K562 (cell line): ENCODE data around the gene RGL2. TPM values are rescaled to one million over a fixed set of nuclear protein-coding genes. Genes with fewer than 3 reads are reported as not detected.

Experiments used
- ATAC-seq: fragments of 200-7000 bp; cut with Tn5 transposase; 3 replicates; pipeline ENCODE4 v1.9.1; 2020; ENCODE audit warnings: moderate library complexity
- BruUV-seq: library from RNA; stranded (reverse); fragments of 400-500 nt; replicated peaks from 2 replicates; lab custom pipeline; 2021; lab: Mats Ljungman, UMichigan
- CTCF ChIA-PET: fragments of 300-600 bp; formaldehyde crosslinking; extraction: SDS; loops from one replicate; lab custom pipeline; 2021; ENCODE audit warnings: low intra/inter-chr PET ratio; lab: Yijun Ruan, JAX
- POLR2A ChIA-PET: fragments of 300-600, 350-650 bp; sonication (Branson Sonifier 250); formaldehyde crosslinking; extraction: SDS; loops from one replicate; lab custom pipeline; 2021; ENCODE audit warnings: antibody characterized with exemption, inconsistent platforms; lab: Yijun Ruan, JAX
- DNase-seq, 4 experiments: peaks; one replicate each; pipeline versions ENCODE4 v3.0.0 to v3.0.0-alpha.2; 2011 to 2018; ENCODE audit warnings: low spot score in 3 of 4, mixed read lengths in 3 of 4; ENCODE audit errors: extremely low read depth in 1 of 4
- FAIRE-seq: peaks from 2 replicates; lab custom pipeline; 2011; peaks lifted over from hg19 to GRCh38; lab: Jason Lieb, UNC
- H2AFZ ChIP-seq: 2 replicates; pipeline ENCODE4 v1.6.0; 2011; ENCODE audit warnings: low read depth, low read length, control low read depth, inconsistent platforms
- H3K27ac ChIP-seq: fragments of 200-600 bp; 3 replicates; pipeline ENCODE4 v1.8.0; 2011; ENCODE audit warnings: low read depth, mild to moderate bottlenecking, control low read depth, inconsistent platforms, low read length, moderate library complexity, mixed read lengths; ENCODE audit errors: extremely low read depth
- H3K27me3 ChIP-seq, 2 experiments: fragments of 300-600 bp in 1 of 2; 2 replicates in 1 of 2; 3 replicates in 1 of 2; pipeline versions ENCODE4 v1.6.0 to v1.8.0; 2011; ENCODE audit warnings: inconsistent platforms in 2 of 2, low read length in 2 of 2, mild to moderate bottlenecking in 1 of 2, mixed read lengths in 1 of 2, moderate library complexity in 1 of 2; ENCODE audit not compliant: control insufficient read depth in 2 of 2, insufficient read depth in 2 of 2
- H3K36me3 ChIP-seq: fragments of 300-600 bp; 3 replicates; pipeline ENCODE4 v1.8.0; 2011; ENCODE audit warnings: mild to moderate bottlenecking, low read length, inconsistent platforms; ENCODE audit not compliant: control insufficient read depth, insufficient read depth
- H3K4me1 ChIP-seq, 2 experiments: fragments of 200-600 bp in 1 of 2; replicated peaks in 1 of 2; 2 replicates in 1 of 2; 3 replicates in 1 of 2; pipeline versions ENCODE4 v1.5.1 to v1.8.0; 2011; ENCODE audit warnings: inconsistent platforms in 2 of 2, low read length in 2 of 2, mild to moderate bottlenecking in 1 of 2, mixed read lengths in 1 of 2, moderate library complexity in 1 of 2; ENCODE audit not compliant: control insufficient read depth in 2 of 2, insufficient read depth in 2 of 2
- H3K4me2 ChIP-seq: 2 replicates; pipeline ENCODE4 v1.6.1; 2011; ENCODE audit warnings: low read length, control low read depth, inconsistent platforms, mixed read lengths; ENCODE audit not compliant: insufficient read depth
- H3K4me3 ChIP-seq: fragments of 200-600 bp; sonication (generic), shearing (Covaris generic); 2 replicates; pipeline ENCODE4 v1.5.1; 2016; ENCODE audit warnings: control low read depth, inconsistent platforms
- H3K79me2 ChIP-seq: fragments of 200-600 bp; 3 replicates; pipeline ENCODE4 v1.8.0; 2011; ENCODE audit warnings: low read length, inconsistent platforms; ENCODE audit not compliant: control insufficient read depth, insufficient read depth
- H3K9ac ChIP-seq, 2 experiments: 2 replicates each; pipeline versions ENCODE4 v1.6.0 to v1.6.1; 2011; ENCODE audit warnings: low read depth in 2 of 2, low read length in 2 of 2, control low read depth in 1 of 2, inconsistent platforms in 1 of 2, mild to moderate bottlenecking in 1 of 2, mixed read lengths in 1 of 2; ENCODE audit not compliant: insufficient read depth in 1 of 2
- H3K9me1 ChIP-seq: one replicate; pipeline ENCODE4 v1.6.0; 2011; ENCODE audit warnings: inconsistent platforms, mild to moderate bottlenecking, low read length, moderate library complexity; ENCODE audit not compliant: control insufficient read depth, insufficient read depth
- H3K9me3 ChIP-seq: replicated peaks from 2 replicates; pipeline ENCODE4 v1.5.1; 2011; ENCODE audit warnings: low read depth, low read length, inconsistent platforms; ENCODE audit not compliant: control insufficient read depth, insufficient read depth
- H4K20me1 ChIP-seq: replicated peaks from 2 replicates; pipeline ENCODE4 v1.6.1; 2011; ENCODE audit warnings: low read length, inconsistent platforms, mixed read lengths; ENCODE audit not compliant: control insufficient read depth, insufficient read depth
- FOXP4 ChIP-seq: sonication (generic); formaldehyde crosslinking; IDR thresholded peaks from 2 replicates; pipeline ENCODE4 v1.8.0; 2022; ENCODE audit warnings: mild to moderate bottlenecking, missing genetic modification reagents, borderline replicate concordance
- HES1 ChIP-seq: fragments of 450-650 bp; IDR thresholded peaks from 2 replicates; pipeline ENCODE4 v1.6.1; 2016; ENCODE audit warnings: low read depth, mild to moderate bottlenecking, moderate library complexity
- ID3 ChIP-seq, 2 experiments: fragments of 250-450 bp in 1 of 2; fragments of 450-650 bp in 1 of 2; sonication (Bioruptor Pico) in 1 of 2; IDR thresholded peaks; 2 replicates each; pipeline versions ENCODE4 v1.6.1 to v1.8.0; 2016 to 2021; ENCODE audit warnings: mild to moderate bottlenecking in 2 of 2, moderate library complexity in 2 of 2, missing compliant biosample characterization in 1 of 2, missing genetic modification characterization in 1 of 2
- NFATC3 ChIP-seq: fragments of 450-650 bp; IDR thresholded peaks from 2 replicates; pipeline ENCODE4 v1.6.1; 2017; ENCODE audit warnings: mild to moderate bottlenecking
- SPI1 ChIP-seq: IDR thresholded peaks from 2 replicates; pipeline ENCODE4 v1.6.1; 2011; ENCODE audit warnings: low read depth, low read length, control low read depth, borderline replicate concordance
- WGBS: fragments of 100-300 bp; shearing (Covaris generic); methylation state at CpG from one replicate; pipeline ENCODE4 v1.1.6; 2016; ENCODE audit warnings: low coverage, mixed read lengths; ENCODE audit not compliant: insufficient coverage; ENCODE audit errors: missing lambda C conversion rate; 5-methylcytosine and 5-hydroxymethylcytosine counted together
- in situ Hi-C: fragments of 300-500 bp; cut with MboI; formaldehyde crosslinking; loops from 4 replicates; pipeline ENCODE4 v1.15.0; 2018; ENCODE audit warnings: inconsistent platforms, mixed read lengths
- intact Hi-C: fragments of 100-400 bp; cut with micrococcal nuclease; formaldehyde crosslinking; loops from 2 replicates; pipeline ENCODE4 v1.14.2; 2022
- polyA plus RNA-seq, 8 experiments: library from polyadenylated mRNA; depleted of rRNA in 4 of 8; stranded (reverse) in 5 of 8; unstranded in 3 of 8; fragments of >200 nt; fragmentation: Nextera tagmentation in 2 of 8; fragmentation: Illumina TruSeq in 1 of 8; extraction: Ambion mirVana in 2 of 8; extraction: Trizol in 1 of 8; gene quantifications; 2 replicates each; pipeline versions ENCODE4 v1.2.1 to v1.2.3, GENCODE V29; 2011 to 2014; ENCODE audit warnings: inconsistent platforms in 1 of 8, missing spikeins in 1 of 8
- total RNA-seq, 7 experiments: library from RNA; depleted of rRNA in 6 of 7; stranded (reverse); fragments of >200 nt in 6 of 7; fragmentation: Illumina TruSeq in 2 of 7; extraction: Trizol in 2 of 7; gene quantifications; 2 replicates each; pipeline versions ENCODE4 v1.2.1 to v1.2.3, GENCODE V29; 2011 to 2021; ENCODE audit warnings: low replicate concordance in 1 of 7

The RGL2 gene
- total and polyA plus RNA-seq, 9 of the 15 experiments (the other 6 are each of a cell fraction or from before 2014, with no cell fraction given): 1.8 to 57.1 (median 19.5) TPM

GRCh38 chr6:33343953-33344611, 45.3 kb upstream of the RGL2 start:
- no peak overlapping the region for H3K27ac ChIP-seq
- H2AFZ ChIP-seq: peak overlapping the region; percentile 73
- ChIA-PET POLR2A (no interaction called here), CTCF (interaction anchor here (0.6 to 1.7 kb wide), 2 partner anchors 64 to 92 kb away, joined by 3 to 14 read pairs; no protein-coding TSS in a partner anchor)
- no peak for DNase-seq
- in situ Hi-C loops: no loop called here
- ATAC-seq: peak; percentile 29; the same call in 1 of the 3 replicates
- no peaks in the 10 kb centered on the region for H3K9me3 ChIP-seq
- no peaks in the 10 kb centered on the region for H4K20me1 ChIP-seq
- H3K4me3 ChIP-seq: no peak overlapping the region
- no peaks in the 10 kb centered on the region for H3K27me3 ChIP-seq
- intact Hi-C loops: loop anchor here (2.0 kb wide), 1 partner anchor 63 kb away; no protein-coding TSS in a partner anchor
- H3K9ac ChIP-seq: no peak overlapping the region
- BruUV-seq: no TSS peak
- peaks cover 5 to 12% of the 10 kb centered on the region in 2 experiments; a peak in 3 of 5 replicates for H3K4me1 ChIP-seq
- no peaks in the 10 kb centered on the region for H3K9me1 ChIP-seq
- H3K79me2 ChIP-seq: no peaks in the 10 kb centered on the region
- 65% methylated on average over 6 of the region's 6 CpGs for WGBS
- no peak for TF ChIP-seq ID3 (CRISPR knock-in tag; IDR thresholded peaks at IDR 0.05)
- 0 out of 2 replicates have a peak, but pooled peaks have one; percentile 17 for TF ChIP-seq ID3 (tag; IDR thresholded peaks at IDR 0.05)
- no peak for TF ChIP-seq HES1
- peak; percentile 55; the same call in 1 of the 2 replicates for TF ChIP-seq SPI1
- 0 out of 2 replicates have a peak, but pooled peaks have one; percentile 22 for TF ChIP-seq FOXP4 (CRISPR knock-in tag)
- TF ChIP-seq NFATC3: no peak
- no peak for FAIRE-seq
- H3K4me2 ChIP-seq: no peak overlapping the region
- no peaks in the 10 kb centered on the region for H3K36me3 ChIP-seq
